WTC11 (cell line): ENCODE data around the gene DNAJC17. TPM values are rescaled to one million over a fixed set of nuclear protein-coding genes. Genes with fewer than 3 reads are reported as not detected.

ENCODE experiments used
- ATAC-seq: fragments of 200-7000 bp; cut with Tn5 transposase; 2 replicates; pipeline ENCODE4 v1.10.0; 2021; ENCODE audit warnings: mild to moderate bottlenecking, moderate library complexity
- CTCF ChIA-PET: fragments of 300-600 bp; sonication (Branson Sonifier 250); formaldehyde crosslinking; loops from one replicate; lab custom pipeline; 2021; ENCODE audit warnings: antibody characterized with exemption; lab: Charles Lee
- POLR2A ChIA-PET: fragments of 350-600 bp; sonication (Branson Sonifier 250); formaldehyde crosslinking; loops from one replicate; lab custom pipeline; 2021; ENCODE audit warnings: antibody characterized with exemption; lab: Charles Lee
- DNase-seq: peaks from one replicate; pipeline ENCODE4 v3.0.0; 2021; ENCODE audit warnings: low spot score
- H3K27ac Mint-ChIP-seq: 2 replicates; pipeline ENCODE4 v1.8.0; 2021; ENCODE audit warnings: mixed read lengths
- H3K27me3 Mint-ChIP-seq: 2 replicates; pipeline ENCODE4 v1.8.0; 2021; ENCODE audit warnings: low read depth, mild to moderate bottlenecking, moderate library complexity, mixed read lengths
- H3K36me3 Mint-ChIP-seq: 2 replicates; pipeline ENCODE4 v1.8.0; 2021; ENCODE audit warnings: mixed read lengths
- H3K4me1 Mint-ChIP-seq: 2 replicates; pipeline ENCODE4 v1.8.0; 2022; ENCODE audit warnings: mixed read lengths
- H3K4me3 Mint-ChIP-seq: 2 replicates; pipeline ENCODE4 v1.8.0; 2021; ENCODE audit warnings: mild to moderate bottlenecking, moderate library complexity, mixed read lengths
- H3K9me3 Mint-ChIP-seq: 2 replicates; pipeline ENCODE4 v1.8.0; 2021; ENCODE audit warnings: mixed read lengths
- ATF1 ChIP-seq: sonication (generic); formaldehyde crosslinking; IDR thresholded peaks from 2 replicates; pipeline ENCODE4 v1.8.1; 2023; ENCODE audit warnings: mild to moderate bottlenecking, moderate library complexity, missing genetic modification reagents
- EMX1 ChIP-seq: fragments of 250-450 bp; sonication (Bioruptor Pico); IDR thresholded peaks from 2 replicates; pipeline ENCODE4 v1.8.0; 2021; ENCODE audit warnings: mild to moderate bottlenecking
- FOXJ3 ChIP-seq: sonication (generic); formaldehyde crosslinking; IDR thresholded peaks from 2 replicates; pipeline ENCODE4 v1.9.0; 2021; ENCODE audit warnings: missing genetic modification reagents, mild to moderate bottlenecking, borderline replicate concordance
- GTF2I ChIP-seq: fragments of 250-450 bp; sonication (Bioruptor Pico); conservative IDR thresholded peaks from 2 replicates; pipeline ENCODE4 v1.4.0; 2021; ENCODE audit warnings: mild to moderate bottlenecking
- JUN ChIP-seq: sonication (generic); formaldehyde crosslinking; IDR thresholded peaks from 2 replicates; pipeline ENCODE4 v1.8.0; 2023; ENCODE audit warnings: mild to moderate bottlenecking, missing genetic modification reagents
- MXD4 ChIP-seq: fragments of 250-450 bp; sonication (Bioruptor Pico); IDR thresholded peaks from 2 replicates; pipeline ENCODE4 v1.8.0; 2021; ENCODE audit warnings: mild to moderate bottlenecking, moderate library complexity, borderline replicate concordance
- NFE2L1 ChIP-seq: sonication (generic); formaldehyde crosslinking; IDR thresholded peaks from 2 replicates; pipeline ENCODE4 v1.8.1; 2023; ENCODE audit warnings: missing genetic modification reagents
- OVOL2 ChIP-seq: fragments of 250-450 bp; sonication (Bioruptor Pico); IDR thresholded peaks from 2 replicates; pipeline ENCODE4 v1.9.0; 2021; ENCODE audit warnings: mild to moderate bottlenecking, borderline replicate concordance
- RORB ChIP-seq: fragments of 250-450 bp; sonication (Bioruptor Pico); IDR thresholded peaks from 2 replicates; pipeline ENCODE4 v1.9.0; 2021; ENCODE audit warnings: mild to moderate bottlenecking
- SOX15 ChIP-seq: fragments of 250-450 bp; sonication (Bioruptor Pico); IDR thresholded peaks from 2 replicates; pipeline ENCODE4 v1.9.0; 2021; ENCODE audit warnings: mild to moderate bottlenecking
- ZNF219 ChIP-seq: sonication (generic); formaldehyde crosslinking; IDR thresholded peaks from 2 replicates; pipeline ENCODE4 v1.8.0; 2023; ENCODE audit warnings: missing genetic modification reagents, mild to moderate bottlenecking, borderline replicate concordance
- ZNF416 ChIP-seq: fragments of 250-450 bp; sonication (Bioruptor Pico); IDR thresholded peaks from 2 replicates; pipeline ENCODE4 v1.9.0; 2021; ENCODE audit warnings: mild to moderate bottlenecking, inconsistent platforms
- total RNA-seq: library from RNA; stranded (reverse); gene quantifications from 3 replicates; pipeline ENCODE4 v1.2.3, GENCODE V29; 2021
- TF ChIP-seq, protein P1 (sequence below): sonication (generic); formaldehyde crosslinking; IDR thresholded peaks from 2 replicates; pipeline ENCODE4 v1.8.0; 2022; ENCODE audit warnings: mild to moderate bottlenecking, missing genetic modification reagents
- TF ChIP-seq, protein P2 (sequence below): sonication (generic); formaldehyde crosslinking; IDR thresholded peaks from 2 replicates; pipeline ENCODE4 v1.8.0; 2022; ENCODE audit warnings: mild to moderate bottlenecking, missing genetic modification reagents
- TF ChIP-seq, protein P3 (sequence below): sonication (generic); formaldehyde crosslinking; IDR thresholded peaks from 2 replicates; pipeline ENCODE4 v1.8.0; 2023; ENCODE audit warnings: missing genetic modification reagents, mild to moderate bottlenecking, borderline replicate concordance
- TF ChIP-seq, protein P4 (sequence below): fragments of 250-450 bp; sonication (Bioruptor Pico); conservative IDR thresholded peaks from 2 replicates; pipeline ENCODE4 v1.9.0; 2021; ENCODE audit warnings: mild to moderate bottlenecking
- TF ChIP-seq, protein P5 (sequence below): fragments of 250-450 bp; sonication (Bioruptor Pico); IDR thresholded peaks from 2 replicates; pipeline ENCODE4 v1.8.0; 2021; ENCODE audit warnings: mild to moderate bottlenecking
- TF ChIP-seq, protein P6 (sequence below): sonication (generic); formaldehyde crosslinking; IDR thresholded peaks from 2 replicates; pipeline ENCODE4 v1.8.1; 2023; ENCODE audit warnings: mild to moderate bottlenecking, moderate library complexity, missing genetic modification reagents

DNAJC17 gene
- total RNA-seq, 1 experiment from 2014 or later = 49.8 TPM

DNA sequence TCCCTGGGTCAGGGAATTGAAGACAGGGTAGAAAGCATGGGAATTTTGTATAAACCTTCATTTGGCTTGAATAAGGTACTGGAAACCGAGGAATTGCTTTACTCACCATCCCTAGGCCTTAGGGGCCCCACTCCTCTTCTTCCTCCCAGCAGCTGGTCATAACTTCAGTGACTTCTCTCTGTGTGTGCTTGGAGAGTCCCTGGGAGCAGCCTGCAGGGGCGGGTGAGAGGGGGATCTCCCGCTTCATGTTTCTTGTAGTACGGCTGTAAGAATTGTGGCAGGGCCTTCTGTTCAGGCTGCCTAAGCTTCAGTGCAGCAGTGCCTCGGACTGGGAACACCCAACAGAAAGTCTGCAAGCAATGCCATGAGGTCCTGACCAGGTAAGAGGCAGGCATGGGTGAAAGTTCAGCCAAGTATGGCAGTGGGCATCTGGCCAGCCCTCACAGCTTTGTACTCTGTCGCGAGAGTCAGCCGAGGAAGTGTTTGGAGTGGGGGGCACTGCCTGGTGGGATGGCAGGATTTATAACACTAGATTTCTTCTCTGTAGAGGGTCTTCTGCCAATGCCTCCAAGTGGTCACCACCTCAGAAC, 1.7 kb upstream of the DNAJC17 start:
- POLR2A ChIA-PET = interaction anchor here (1.0 kb wide), 1 partner anchor 36 kb away, joined by 3 read pairs; no protein-coding TSS in a partner anchor
- H3K9me3 Mint-ChIP-seq = no peaks in the 10 kb centered on the region
- CTCF ChIA-PET = interaction anchor here (1.1 to 3.0 kb wide), 4 partner anchors 23 to 65 kb away, joined by 5 to 21 read pairs (median 8); partner anchors contain the start of gene RHOV
- no peak for DNase-seq
- H3K27me3 Mint-ChIP-seq = no peaks in the 10 kb centered on the region
- TF ChIP-seq SOX15 (CRISPR knock-in tag) (no peak), JUN (CRISPR knock-in tag) (no peak)
- TF ChIP-seq, all 79 proteins: peak for 0
- Mint-ChIP-seq H3K27ac (no peak overlapping the region), H3K4me1 (peaks cover 19% of the 10 kb centered on the region), H3K4me3 (peak overlapping the region; percentile 98), H3K36me3 (no peaks in the 10 kb centered on the region; the same call in none of the 2 replicates)
- no peak for ATAC-seq

DNA sequence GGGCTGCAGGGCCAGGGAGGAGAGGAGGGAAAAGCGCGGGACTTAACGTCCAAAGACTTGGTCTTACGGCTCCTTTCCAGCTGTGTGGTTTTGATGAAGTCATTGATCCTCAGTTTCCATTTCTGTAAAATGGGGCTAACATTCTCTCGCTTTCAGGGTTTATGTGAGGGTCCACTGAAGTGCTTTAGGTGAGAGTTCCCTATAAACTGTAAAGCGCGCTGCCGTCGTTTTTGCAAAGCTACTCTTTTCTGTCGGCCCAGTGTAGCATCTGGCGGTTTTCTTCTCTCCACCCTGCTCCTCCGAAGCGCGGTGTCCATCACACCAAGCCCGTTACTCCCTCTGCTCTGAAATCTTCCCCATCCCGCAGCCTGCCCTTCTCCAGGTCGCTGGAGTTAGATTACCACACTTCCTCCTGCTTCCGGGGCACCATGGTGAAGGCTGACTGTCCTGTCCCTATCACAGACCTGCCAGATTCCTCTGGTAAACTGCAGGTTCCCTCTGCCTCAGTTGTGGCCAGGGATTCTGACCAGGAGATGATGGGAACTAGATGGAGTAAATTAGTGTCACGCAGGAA, 702 bp upstream of the DNAJC17 start:
- POLR2A ChIA-PET = interaction anchor here (1.3 to 1.8 kb wide), 3 partner anchors 36 to 114 kb away, joined by 3 to 10 read pairs (median 3); partner anchors contain the start of gene SPINT1
- ATAC-seq (no peak), DNase-seq (no peak)
- Mint-ChIP-seq H3K27ac (peak overlapping the region; percentile 54; the same call in 1 of the 2 replicates), H3K4me3 (peak overlapping the region; percentile 98), H3K9me3 (no peaks in the 10 kb centered on the region), H3K36me3 (no peaks in the 10 kb centered on the region; the same call in none of the 2 replicates), H3K4me1 (peaks cover 22% of the 10 kb centered on the region), H3K27me3 (no peaks in the 10 kb centered on the region)
- no peak for TF ChIP-seq NFE2L1 (CRISPR knock-in tag)
- peak; percentile 83 for TF ChIP-seq GTF2I (CRISPR knock-in tag)
- TF ChIP-seq, protein P1, sequence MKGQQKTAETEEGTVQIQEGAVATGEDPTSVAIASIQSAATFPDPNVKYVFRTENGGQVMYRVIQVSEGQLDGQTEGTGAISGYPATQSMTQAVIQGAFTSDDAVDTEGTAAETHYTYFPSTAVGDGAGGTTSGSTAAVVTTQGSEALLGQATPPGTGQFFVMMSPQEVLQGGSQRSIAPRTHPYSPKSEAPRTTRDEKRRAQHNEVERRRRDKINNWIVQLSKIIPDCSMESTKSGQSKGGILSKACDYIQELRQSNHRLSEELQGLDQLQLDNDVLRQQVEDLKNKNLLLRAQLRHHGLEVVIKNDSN (CRISPR knock-in tag) = 0 out of 2 replicates have a peak, but pooled peaks have one; percentile 12
- TF ChIP-seq, protein P2, sequence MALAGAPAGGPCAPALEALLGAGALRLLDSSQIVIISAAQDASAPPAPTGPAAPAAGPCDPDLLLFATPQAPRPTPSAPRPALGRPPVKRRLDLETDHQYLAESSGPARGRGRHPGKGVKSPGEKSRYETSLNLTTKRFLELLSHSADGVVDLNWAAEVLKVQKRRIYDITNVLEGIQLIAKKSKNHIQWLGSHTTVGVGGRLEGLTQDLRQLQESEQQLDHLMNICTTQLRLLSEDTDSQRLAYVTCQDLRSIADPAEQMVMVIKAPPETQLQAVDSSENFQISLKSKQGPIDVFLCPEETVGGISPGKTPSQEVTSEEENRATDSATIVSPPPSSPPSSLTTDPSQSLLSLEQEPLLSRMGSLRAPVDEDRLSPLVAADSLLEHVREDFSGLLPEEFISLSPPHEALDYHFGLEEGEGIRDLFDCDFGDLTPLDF (CRISPR knock-in tag) = peak; percentile 45; the same call in 1 of the 2 replicates
- CTCF ChIA-PET = interaction anchor here (0.8 to 3.3 kb wide), 14 partner anchors 20 to 241 kb away, joined by 3 to 33 read pairs (median 6); partner anchors contain the start of genes GCHFR, RHOV and VPS18

DNA sequence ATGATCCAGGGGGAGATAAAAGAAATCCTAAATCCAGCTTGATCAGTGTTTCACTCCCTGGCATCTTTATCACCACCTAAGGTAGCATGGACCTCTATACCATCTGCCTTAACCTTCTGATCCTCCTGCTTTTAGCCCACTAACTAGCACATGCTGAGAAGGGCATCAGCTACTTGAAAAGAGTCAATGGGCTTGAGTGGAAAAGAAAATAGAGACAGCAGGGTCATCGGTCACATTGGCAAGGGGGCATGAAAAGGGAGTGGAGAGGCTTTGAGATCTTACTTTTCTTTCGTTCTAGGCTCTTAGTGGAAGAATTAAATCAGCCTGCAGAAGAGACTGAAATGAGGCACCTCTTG, 623 bp downstream of the DNAJC17 start:
- Mint-ChIP-seq H3K27ac (peak overlapping the region; percentile 97), H3K27me3 (no peaks in the 10 kb centered on the region), H3K9me3 (no peaks in the 10 kb centered on the region), H3K4me3 (peak overlapping the region; percentile 98), H3K4me1 (peaks cover 22% of the 10 kb centered on the region), H3K36me3 (peaks cover 3% of the 10 kb centered on the region)
- ChIA-PET CTCF (interaction anchor here (0.6 to 3.3 kb wide), 18 partner anchors 14 to 1257 kb away, joined by 3 to 33 read pairs (median 4); partner anchors contain the start of genes GCHFR, PPP1R14D, RHOV and VPS18), POLR2A (interaction anchor here (1.3 to 1.8 kb wide), 3 partner anchors 38 to 112 kb away, joined by 3 to 10 read pairs (median 3); partner anchors contain the start of gene SPINT1)
- no peak for ATAC-seq
- no peak for DNase-seq
- TF ChIP-seq ZNF416 (CRISPR knock-in tag) (no peak), RORB (CRISPR knock-in tag) (no peak), ZNF219 (CRISPR knock-in tag) (no peak), FOXJ3 (CRISPR knock-in tag) (no peak), OVOL2 (no peak), ATF1 (no peak), GTF2I (CRISPR knock-in tag) (no peak), MXD4 (CRISPR knock-in tag) (no peak), EMX1 (no peak)
- TF ChIP-seq, protein P3, sequence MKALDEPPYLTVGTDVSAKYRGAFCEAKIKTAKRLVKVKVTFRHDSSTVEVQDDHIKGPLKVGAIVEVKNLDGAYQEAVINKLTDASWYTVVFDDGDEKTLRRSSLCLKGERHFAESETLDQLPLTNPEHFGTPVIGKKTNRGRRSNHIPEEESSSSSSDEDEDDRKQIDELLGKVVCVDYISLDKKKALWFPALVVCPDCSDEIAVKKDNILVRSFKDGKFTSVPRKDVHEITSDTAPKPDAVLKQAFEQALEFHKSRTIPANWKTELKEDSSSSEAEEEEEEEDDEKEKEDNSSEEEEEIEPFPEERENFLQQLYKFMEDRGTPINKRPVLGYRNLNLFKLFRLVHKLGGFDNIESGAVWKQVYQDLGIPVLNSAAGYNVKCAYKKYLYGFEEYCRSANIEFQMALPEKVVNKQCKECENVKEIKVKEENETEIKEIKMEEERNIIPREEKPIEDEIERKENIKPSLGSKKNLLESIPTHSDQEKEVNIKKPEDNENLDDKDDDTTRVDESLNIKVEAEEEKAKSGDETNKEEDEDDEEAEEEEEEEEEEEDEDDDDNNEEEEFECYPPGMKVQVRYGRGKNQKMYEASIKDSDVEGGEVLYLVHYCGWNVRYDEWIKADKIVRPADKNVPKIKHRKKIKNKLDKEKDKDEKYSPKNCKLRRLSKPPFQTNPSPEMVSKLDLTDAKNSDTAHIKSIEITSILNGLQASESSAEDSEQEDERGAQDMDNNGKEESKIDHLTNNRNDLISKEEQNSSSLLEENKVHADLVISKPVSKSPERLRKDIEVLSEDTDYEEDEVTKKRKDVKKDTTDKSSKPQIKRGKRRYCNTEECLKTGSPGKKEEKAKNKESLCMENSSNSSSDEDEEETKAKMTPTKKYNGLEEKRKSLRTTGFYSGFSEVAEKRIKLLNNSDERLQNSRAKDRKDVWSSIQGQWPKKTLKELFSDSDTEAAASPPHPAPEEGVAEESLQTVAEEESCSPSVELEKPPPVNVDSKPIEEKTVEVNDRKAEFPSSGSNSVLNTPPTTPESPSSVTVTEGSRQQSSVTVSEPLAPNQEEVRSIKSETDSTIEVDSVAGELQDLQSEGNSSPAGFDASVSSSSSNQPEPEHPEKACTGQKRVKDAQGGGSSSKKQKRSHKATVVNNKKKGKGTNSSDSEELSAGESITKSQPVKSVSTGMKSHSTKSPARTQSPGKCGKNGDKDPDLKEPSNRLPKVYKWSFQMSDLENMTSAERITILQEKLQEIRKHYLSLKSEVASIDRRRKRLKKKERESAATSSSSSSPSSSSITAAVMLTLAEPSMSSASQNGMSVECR = no peak
- TF ChIP-seq, protein P4, sequence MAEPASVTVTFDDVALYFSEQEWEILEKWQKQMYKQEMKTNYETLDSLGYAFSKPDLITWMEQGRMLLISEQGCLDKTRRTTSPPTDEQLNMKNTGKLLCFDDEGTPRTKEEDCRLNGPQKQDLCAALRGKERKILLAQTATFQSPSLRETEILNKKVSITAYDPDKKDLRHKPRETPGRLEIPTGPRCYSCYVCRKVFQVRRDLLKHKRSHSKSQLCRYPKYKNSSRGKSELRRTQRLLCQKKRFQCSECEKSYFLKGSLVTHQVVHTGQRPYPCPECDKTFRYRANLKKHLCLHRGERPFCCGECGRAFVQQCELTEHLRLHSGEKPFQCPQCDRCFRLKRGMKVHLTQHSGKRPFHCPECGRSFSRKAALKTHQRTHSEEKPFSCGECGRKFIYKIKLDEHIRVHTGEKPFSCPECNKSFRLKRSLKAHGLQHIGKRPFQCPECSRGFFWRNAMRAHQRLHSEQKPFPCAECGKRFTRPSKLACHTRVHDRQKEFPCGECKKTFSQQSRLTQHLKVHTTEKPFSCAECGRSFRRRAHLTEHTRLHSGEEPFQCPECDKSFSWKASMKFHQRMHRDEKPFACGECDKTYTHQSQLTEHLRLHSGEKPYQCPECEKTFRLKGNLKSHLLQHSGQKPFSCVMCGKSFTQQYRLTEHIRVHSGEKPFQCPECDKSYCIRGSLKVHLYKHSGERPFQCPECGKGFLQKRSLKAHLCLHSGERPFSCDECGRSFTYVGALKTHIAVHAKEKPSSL (CRISPR knock-in tag) = no peak
- TF ChIP-seq, protein P5, sequence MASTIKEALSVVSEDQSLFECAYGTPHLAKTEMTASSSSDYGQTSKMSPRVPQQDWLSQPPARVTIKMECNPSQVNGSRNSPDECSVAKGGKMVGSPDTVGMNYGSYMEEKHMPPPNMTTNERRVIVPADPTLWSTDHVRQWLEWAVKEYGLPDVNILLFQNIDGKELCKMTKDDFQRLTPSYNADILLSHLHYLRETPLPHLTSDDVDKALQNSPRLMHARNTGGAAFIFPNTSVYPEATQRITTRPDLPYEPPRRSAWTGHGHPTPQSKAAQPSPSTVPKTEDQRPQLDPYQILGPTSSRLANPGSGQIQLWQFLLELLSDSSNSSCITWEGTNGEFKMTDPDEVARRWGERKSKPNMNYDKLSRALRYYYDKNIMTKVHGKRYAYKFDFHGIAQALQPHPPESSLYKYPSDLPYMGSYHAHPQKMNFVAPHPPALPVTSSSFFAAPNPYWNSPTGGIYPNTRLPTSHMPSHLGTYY (CRISPR knock-in tag) = no peak
- TF ChIP-seq, protein P6, sequence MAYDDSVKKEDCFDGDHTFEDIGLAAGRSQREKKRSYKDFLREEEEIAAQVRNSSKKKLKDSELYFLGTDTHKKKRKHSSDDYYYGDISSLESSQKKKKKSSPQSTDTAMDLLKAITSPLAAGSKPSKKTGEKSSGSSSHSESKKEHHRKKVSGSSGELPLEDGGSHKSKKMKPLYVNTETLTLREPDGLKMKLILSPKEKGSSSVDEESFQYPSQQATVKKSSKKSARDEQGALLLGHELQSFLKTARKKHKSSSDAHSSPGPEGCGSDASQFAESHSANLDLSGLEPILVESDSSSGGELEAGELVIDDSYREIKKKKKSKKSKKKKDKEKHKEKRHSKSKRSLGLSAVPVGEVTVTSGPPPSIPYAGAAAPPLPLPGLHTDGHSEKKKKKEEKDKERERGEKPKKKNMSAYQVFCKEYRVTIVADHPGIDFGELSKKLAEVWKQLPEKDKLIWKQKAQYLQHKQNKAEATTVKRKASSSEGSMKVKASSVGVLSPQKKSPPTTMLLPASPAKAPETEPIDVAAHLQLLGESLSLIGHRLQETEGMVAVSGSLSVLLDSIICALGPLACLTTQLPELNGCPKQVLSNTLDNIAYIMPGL (CRISPR knock-in tag) = no peak
